DND-41 (cell line): ENCODE data around the gene FAM131C.
"Not testable (repeated sequence)": the region's sequence is repeated elsewhere in the genome, so short reads cannot be mapped to it uniquely, and the experiment has no call there.

Experiments
- ATAC-seq: fragments of 200-7000 bp; cut with Tn5 transposase; 3 replicates; pipeline ENCODE4 v1.9.1; 2021; ENCODE audit warnings: low read depth; ENCODE audit not compliant: insufficient read depth
- DNase-seq: peaks from one replicate; pipeline ENCODE4 v3.0.0-alpha.2; 2020
- H2AFZ ChIP-seq: 2 replicates; pipeline ENCODE4 v1.6.0; 2012; ENCODE audit warnings: low read depth, low read length
- H3K27ac ChIP-seq: 2 replicates; pipeline ENCODE4 v1.5.1; 2012; ENCODE audit warnings: low read length, inconsistent platforms
- H3K27me3 ChIP-seq: fragments of 200-600 bp; sonication (generic); 2 replicates; pipeline ENCODE4 v1.6.0; 2012; ENCODE audit warnings: low read length, mild to moderate bottlenecking, inconsistent platforms; ENCODE audit not compliant: insufficient read depth, poor library complexity
- H3K36me3 ChIP-seq: 2 replicates; pipeline ENCODE4 v1.5.1; 2012; ENCODE audit warnings: low read length, inconsistent platforms; ENCODE audit not compliant: insufficient read depth
- H3K4me1 ChIP-seq: 2 replicates; pipeline ENCODE4 v1.5.1; 2012; ENCODE audit warnings: mild to moderate bottlenecking, low read length; ENCODE audit not compliant: insufficient read depth
- H3K4me2 ChIP-seq: 2 replicates; pipeline ENCODE4 v1.6.0; 2012; ENCODE audit warnings: mild to moderate bottlenecking, moderate library complexity, low read length, inconsistent platforms; ENCODE audit not compliant: insufficient read depth
- H3K4me3 ChIP-seq, 2 experiments: fragments of 200-600 bp in 1 of 2; shearing (Covaris generic) in 1 of 2; 2 replicates each; pipeline ENCODE4 v1.5.1; 2012 to 2016; ENCODE audit warnings: inconsistent platforms in 2 of 2, low read length in 2 of 2, mild to moderate bottlenecking in 2 of 2, low read depth in 1 of 2, moderate library complexity in 1 of 2
- H3K79me2 ChIP-seq: 2 replicates; pipeline ENCODE4 v1.6.0; 2012; ENCODE audit warnings: low read length, inconsistent platforms; ENCODE audit not compliant: insufficient read depth
- H3K9ac ChIP-seq: 2 replicates; pipeline ENCODE4 v1.6.0; 2012; ENCODE audit warnings: low read depth, mild to moderate bottlenecking, inconsistent platforms, low read length, moderate library complexity
- H3K9me3 ChIP-seq: 2 replicates; pipeline ENCODE4 v1.5.1; 2012; ENCODE audit warnings: low read length, moderate library complexity, mild to moderate bottlenecking, inconsistent platforms; ENCODE audit not compliant: insufficient read depth, severe bottlenecking
- H4K20me1 ChIP-seq: 2 replicates; pipeline ENCODE4 v1.6.0; 2012; ENCODE audit warnings: low read length; ENCODE audit not compliant: insufficient read depth
- CTCF ChIP-seq: IDR thresholded peaks from 2 replicates; pipeline ENCODE4 v1.5.1; 2012; ENCODE audit warnings: borderline replicate concordance, low read length, moderate library complexity, mild to moderate bottlenecking; ENCODE audit not compliant: poor library complexity, severe bottlenecking; ENCODE audit errors: extremely low read depth
- EZH2 ChIP-seq: IDR thresholded peaks from 3 replicates; pipeline ENCODE4 v1.6.1; 2012; ENCODE audit warnings: borderline replicate concordance, low read depth, mild to moderate bottlenecking, moderate library complexity, low read length, inconsistent platforms; ENCODE audit not compliant: severe bottlenecking

The FAM131C gene

GRCh38 chr1:16061266-16061665, 12.2 kb downstream of the FAM131C start:
- ATAC-seq (no peak), DNase-seq (no peak)
- Histone ChIP-seq H3K4me3 (no peak overlapping the region), H3K36me3 (no peaks in the 10 kb centered on the region), H3K27ac (no peak overlapping the region), H3K27me3 (no peaks in the 10 kb centered on the region), H3K4me2 (no peak overlapping the region), H3K9ac (no peak overlapping the region), H4K20me1 (peaks cover 5% of the 10 kb centered on the region), H3K4me1 (no peaks in the 10 kb centered on the region), H3K9me3 (no peaks in the 10 kb centered on the region), H2AFZ (no peak overlapping the region), H3K79me2 (no peaks in the 10 kb centered on the region)
- TF ChIP-seq EZH2 = no peak

- DNase-seq, H3K36me3 ChIP-seq, H3K27ac ChIP-seq, H4K20me1 ChIP-seq, H3K4me2 ChIP-seq, H3K9me3 ChIP-seq, H3K4me3 ChIP-seq, H3K79me2 ChIP-seq, H3K4me1 ChIP-seq, H3K27me3 ChIP-seq, ATAC-seq, H3K9ac ChIP-seq, H2AFZ ChIP-seq: not testable (repeated sequence)
These were observed 14.9 kb downstream of the FAM131C start for GRCh38 chr1:16058394-16059120.

GRCh38 chr1:16057314-16057915, 16.0 kb downstream of the FAM131C start:
- not testable (repeated sequence) for ATAC-seq, H2AFZ ChIP-seq, H3K9me3 ChIP-seq, DNase-seq, H3K79me2 ChIP-seq, H3K9ac ChIP-seq, H3K4me2 ChIP-seq, H3K36me3 ChIP-seq, H3K4me1 ChIP-seq, H4K20me1 ChIP-seq, H3K27me3 ChIP-seq, H3K27ac ChIP-seq, H3K4me3 ChIP-seq

GRCh38 chr1:16056521-16056912, 16.9 kb downstream of the FAM131C start:
- H3K27ac ChIP-seq, H3K9ac ChIP-seq, ATAC-seq, DNase-seq, H3K36me3 ChIP-seq, H3K27me3 ChIP-seq, H3K9me3 ChIP-seq, H2AFZ ChIP-seq, H4K20me1 ChIP-seq, H3K4me2 ChIP-seq, H3K79me2 ChIP-seq, H3K4me1 ChIP-seq, H3K4me3 ChIP-seq: not testable (repeated sequence)

GRCh38 chr1:16055613-16056520, 17.6 kb downstream of the FAM131C start:
- H3K9ac ChIP-seq = no peak overlapping the region
- H2AFZ ChIP-seq = no peak overlapping the region
- no peaks in the 10 kb centered on the region for H3K36me3 ChIP-seq
- DNase-seq = peak; percentile 84
- TF ChIP-seq CTCF = peak; percentile 92
- TF ChIP-seq EZH2 = no peak
- H3K27ac ChIP-seq = no peak overlapping the region
- H3K79me2 ChIP-seq = no peaks in the 10 kb centered on the region
- no peaks in the 10 kb centered on the region for H3K4me1 ChIP-seq
- H3K4me2 ChIP-seq = no peak overlapping the region
- no peaks in the 10 kb centered on the region for H4K20me1 ChIP-seq
- H3K27me3 ChIP-seq = no peaks in the 10 kb centered on the region
- ATAC-seq = peak; percentile 97
- H3K4me3 ChIP-seq = no peak overlapping the region
- H3K9me3 ChIP-seq = no peaks in the 10 kb centered on the region
